Common myeloid progenitor, CD34-positive (primary cell): ENCODE results near the gene LMO7.
"Not testable (repeated sequence)": the region's sequence is repeated elsewhere in the genome, so short reads cannot be mapped to it uniquely, and the experiment has no call there.

ENCODE experiments used
- CTCF ChIA-PET: fragments of 350-600 bp; sonication (Branson Sonifier 250); formaldehyde crosslinking; loops from one replicate; lab custom pipeline; 2021; ENCODE audit warnings: antibody characterized with exemption; lab: Charles Lee
- POLR2A ChIA-PET: fragments of 350-600 bp; sonication (Branson Sonifier 250); formaldehyde crosslinking; loops from one replicate; lab custom pipeline; 2021; ENCODE audit warnings: antibody characterized with exemption; lab: Charles Lee
- DNase-seq, 3 donors: peaks; one replicate each; pipeline versions ENCODE4 v3.0.0 to v3.0.0-alpha.2; 2013
- H3K27ac ChIP-seq, 2 experiments: 1 replicate in 1 of 2; 2 replicates in 1 of 2; pipeline ENCODE4 v1.7.0; 2013; ENCODE audit warnings: inconsistent platforms in 2 of 2, low read length in 2 of 2, mild to moderate bottlenecking in 2 of 2, low read depth in 1 of 2, moderate library complexity in 1 of 2; ENCODE audit not compliant: severe bottlenecking in 2 of 2, insufficient read depth in 1 of 2, poor library complexity in 1 of 2
- H3K27me3 ChIP-seq, 5 experiments: replicated peaks in 2 of 5; 1 replicate in 3 of 5; 2 replicates in 2 of 5; pipeline versions ENCODE4 v1.6.1 to v1.7.0; 2013; ENCODE audit warnings: low read length in 4 of 5, mild to moderate bottlenecking in 2 of 5, moderate library complexity in 2 of 5, inconsistent platforms in 1 of 5; ENCODE audit not compliant: insufficient read depth in 5 of 5, control insufficient read depth in 4 of 5
- H3K36me3 ChIP-seq, 4 experiments: 1 replicate in 2 of 4; 2 replicates in 2 of 4; pipeline versions ENCODE4 v1.6.1 to v1.7.0; 2013; ENCODE audit warnings: low read length in 3 of 4, control low read depth in 1 of 4, mild to moderate bottlenecking in 1 of 4; ENCODE audit not compliant: control insufficient read depth in 4 of 4, insufficient read depth in 4 of 4
- H3K4me1 ChIP-seq, 4 experiments: 1 replicate in 3 of 4; 2 replicates in 1 of 4; pipeline versions ENCODE4 v1.6.1 to v1.7.1; 2013; ENCODE audit warnings: low read length in 3 of 4, mild to moderate bottlenecking in 3 of 4, control low read depth in 1 of 4, inconsistent platforms in 1 of 4, moderate library complexity in 1 of 4; ENCODE audit not compliant: control insufficient read depth in 4 of 4, insufficient read depth in 4 of 4; ENCODE audit errors: control extremely low read depth in 1 of 4
- H3K4me3 ChIP-seq, 7 experiments: 1 replicate in 4 of 7; 2 replicates in 3 of 7; pipeline versions ENCODE4 v1.5.1 to v1.7.0; 2013; ENCODE audit warnings: mild to moderate bottlenecking in 7 of 7, low read length in 6 of 7, moderate library complexity in 6 of 7, inconsistent platforms in 2 of 7, low read depth in 2 of 7, control low read depth in 1 of 7; ENCODE audit not compliant: insufficient read depth in 4 of 7, control insufficient read depth in 1 of 7; ENCODE audit errors: extremely low read depth in 1 of 7
- H3K9me3 ChIP-seq, 5 experiments: 1 replicate in 4 of 5; 2 replicates in 1 of 5; pipeline versions ENCODE4 v1.6.1 to v1.7.1; 2013; ENCODE audit warnings: low read length in 4 of 5, mild to moderate bottlenecking in 2 of 5, inconsistent platforms in 1 of 5, low read depth in 1 of 5, moderate library complexity in 1 of 5; ENCODE audit not compliant: control insufficient read depth in 4 of 5, insufficient read depth in 2 of 5; ENCODE audit errors: control extremely low read depth in 1 of 5
- WGBS: methylation state at CpG from one replicate; pipeline ENCODE4 v1.1.5; 2013; ENCODE audit not compliant: insufficient coverage; 5-methylcytosine and 5-hydroxymethylcytosine counted together

LMO7 gene

GRCh38 chr13:75726306-75726705 lies 90.2 kb downstream of the LMO7 start:
- CTCF ChIA-PET: interaction anchor here (0.9 to 2.1 kb wide), 3 partner anchors 10 to 29 kb away, joined by 3 to 6 read pairs (median 3); no protein-coding TSS in a partner anchor
- no peak overlapping the region for H3K27ac ChIP-seq
- DNase-seq: no peak
- H3K4me1 ChIP-seq: no peaks in the 10 kb centered on the region
- no CpG with 5 or more reads among the region's 2 CpGs for WGBS
- no peaks in the 10 kb centered on the region for H3K27me3 ChIP-seq
- POLR2A ChIA-PET: no interaction called here
- H3K36me3 ChIP-seq: no peaks in the 10 kb centered on the region
- no peak overlapping the region for H3K4me3 ChIP-seq
- H3K9me3 ChIP-seq: no peaks in the 10 kb centered on the region

- H3K9me3 ChIP-seq, CTCF ChIA-PET, POLR2A ChIA-PET, H3K27ac ChIP-seq, H3K27me3 ChIP-seq, H3K4me1 ChIP-seq, DNase-seq, H3K36me3 ChIP-seq, H3K4me3 ChIP-seq: not testable (repeated sequence)
- no CpG with 5 or more reads among the region's 11 CpGs for WGBS
Observed at GRCh38 chr13:75733113-75733512, 97.0 kb downstream of the LMO7 start.

DNA sequence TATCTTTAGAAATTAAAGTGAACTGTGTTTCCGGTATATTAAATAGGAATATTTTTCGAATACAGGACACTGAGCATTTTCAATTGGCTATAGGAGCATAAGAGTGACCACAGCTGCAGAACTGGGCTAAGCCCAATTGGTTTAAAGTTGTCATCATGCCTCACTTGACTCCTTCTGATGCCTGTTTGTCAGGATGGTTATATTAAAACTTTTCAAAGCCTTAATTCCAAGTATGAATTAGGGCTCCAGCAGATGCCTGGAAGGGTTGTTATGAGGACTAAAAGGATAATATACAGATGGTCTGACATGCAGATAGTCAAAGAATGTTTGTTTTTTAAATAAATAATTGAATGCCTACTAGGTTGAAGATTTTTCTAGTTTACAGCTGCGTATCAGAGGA lies 100.0 kb downstream of the LMO7 start:
- H3K27me3 ChIP-seq: no peaks in the 10 kb centered on the region
- 100% methylated on average over 2 of the region's 3 CpGs for WGBS
- ChIA-PET CTCF (interaction anchor here (0.7 to 1.4 kb wide), 3 partner anchors 10 to 937 kb away, joined by 3 to 6 read pairs (median 3); no protein-coding TSS in a partner anchor), POLR2A (no interaction called here)
- no peak overlapping the region for H3K27ac ChIP-seq
- no peak overlapping the region for H3K4me3 ChIP-seq
- DNase-seq: no peak
- H3K4me1 ChIP-seq: no peaks in the 10 kb centered on the region
- peaks cover 0 to 3% (median 2%) of the 10 kb centered on the region in 5 experiments for H3K9me3 ChIP-seq
- peaks cover 0 to 2% (median 0%) of the 10 kb centered on the region in 4 experiments for H3K36me3 ChIP-seq

DNA sequence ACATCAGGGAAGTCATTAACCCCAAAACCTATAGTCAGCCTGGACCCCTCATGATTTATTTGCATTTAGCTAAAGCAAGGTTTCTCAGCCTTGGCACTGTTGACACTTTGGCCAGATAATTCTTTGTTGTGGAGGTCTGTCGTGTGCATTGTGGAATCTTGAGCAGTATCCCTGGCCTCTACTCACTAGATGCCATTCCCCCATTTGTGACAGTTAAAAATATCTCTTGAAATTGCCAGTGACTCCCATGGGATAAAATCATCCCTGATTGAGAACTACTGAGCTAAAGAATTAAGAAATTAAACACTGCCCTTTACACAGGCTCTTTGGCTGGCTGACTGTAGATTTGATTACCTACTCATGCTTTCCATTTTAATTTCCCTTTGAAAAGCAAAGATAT lies 102.7 kb downstream of the LMO7 start:
- peaks cover 0 to 7% (median 1%) of the 10 kb centered on the region in 5 experiments for H3K9me3 ChIP-seq
- H3K27me3 ChIP-seq: no peaks in the 10 kb centered on the region
- no peak overlapping the region for H3K4me3 ChIP-seq
- ChIA-PET CTCF (no interaction called here), POLR2A (no interaction called here)
- no peak for DNase-seq
- H3K4me1 ChIP-seq: no peaks in the 10 kb centered on the region
- WGBS: 100% methylated on average over 1 of the region's 1 CpG
- H3K36me3 ChIP-seq: peaks cover 0 to under 1% (median 0%) of the 10 kb centered on the region in 4 experiments
- H3K27ac ChIP-seq: no peak overlapping the region

- ChIA-PET POLR2A (no interaction called here), CTCF (no interaction called here)
- no peaks in the 10 kb centered on the region for H3K36me3 ChIP-seq
- no peak overlapping the region for H3K27ac ChIP-seq
- no CpG with 5 or more reads among the region's 2 CpGs for WGBS
- H3K9me3 ChIP-seq: peaks cover 0 to 6% (median 0%) of the 10 kb centered on the region in 5 experiments
- no peaks in the 10 kb centered on the region for H3K4me1 ChIP-seq
- H3K27me3 ChIP-seq: no peaks in the 10 kb centered on the region
- no peak for DNase-seq
- H3K4me3 ChIP-seq: no peak overlapping the region
Observed at GRCh38 chr13:75739244-75739868, 103.2 kb downstream of the LMO7 start.

DNA sequence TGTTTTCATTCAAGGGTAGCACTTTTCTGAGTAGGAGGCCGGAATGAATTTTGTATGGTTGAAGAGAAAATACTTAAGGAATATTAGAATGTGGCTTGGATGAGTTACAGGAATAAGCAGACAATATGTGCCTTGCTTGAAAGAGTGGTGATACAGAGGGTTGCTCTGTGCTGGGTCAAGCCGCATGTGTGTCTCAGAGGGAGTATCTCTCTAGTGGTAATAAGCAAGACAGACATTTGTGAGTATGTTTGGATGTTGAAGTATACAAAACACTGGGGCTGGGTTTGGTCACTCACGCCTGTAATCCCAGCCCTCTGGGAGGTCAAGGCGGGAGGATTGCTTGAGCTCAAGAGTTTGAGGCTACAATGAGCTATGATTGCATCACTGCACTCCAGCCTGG lies 103.9 kb downstream of the LMO7 start:
- Histone ChIP-seq H3K27ac (no peak overlapping the region), H3K27me3 (no peaks in the 10 kb centered on the region), H3K36me3 (no peaks in the 10 kb centered on the region), H3K4me1 (no peaks in the 10 kb centered on the region), H3K9me3 (peaks cover 0 to 6% (median 0%) of the 10 kb centered on the region in 5 experiments), H3K4me3 (no peak overlapping the region)
- DNase-seq: no peak
- CTCF ChIA-PET: no interaction called here
- POLR2A ChIA-PET: no interaction called here
- WGBS: 96% methylated on average over 4 of the region's 4 CpGs

GRCh38 chr13:75743072-75743471 lies 106.9 kb downstream of the LMO7 start:
- H3K4me3 ChIP-seq, H3K36me3 ChIP-seq, H3K4me1 ChIP-seq, CTCF ChIA-PET, H3K27ac ChIP-seq, POLR2A ChIA-PET, H3K9me3 ChIP-seq, H3K27me3 ChIP-seq, DNase-seq: not testable (repeated sequence)
- no CpG with 5 or more reads among the region's 1 CpG for WGBS
